Mesendoderm (in vitro differentiated cells): Measurements from ENCODE around the gene IL24.
A peak's percentile ranks its signal among the peaks of the same experiment; 100 is the strongest.

Experiments used
- DNase-seq: peaks from one replicate; pipeline ENCODE4 v3.0.0; 2013
- H2AK5ac ChIP-seq: 2 replicates; pipeline ENCODE4 v1.6.1; 2013; ENCODE audit warnings: low read length, inconsistent platforms
- H2BK120ac ChIP-seq: 2 replicates; pipeline ENCODE4 v1.6.1; 2013; ENCODE audit warnings: low read depth, mild to moderate bottlenecking, low read length, moderate library complexity, mixed read lengths
- H2BK15ac ChIP-seq: replicated peaks from 2 replicates; pipeline ENCODE4 v1.6.1; 2013; ENCODE audit warnings: low read depth, mild to moderate bottlenecking, moderate library complexity
- H2BK5ac ChIP-seq: 2 replicates; pipeline ENCODE4 v1.6.1; 2013; ENCODE audit warnings: low read length, inconsistent platforms
- H3K18ac ChIP-seq: 2 replicates; pipeline ENCODE4 v1.6.1; 2013; ENCODE audit warnings: mild to moderate bottlenecking, low read length, mixed read lengths
- H3K23ac ChIP-seq: one replicate; pipeline ENCODE4 v1.6.1; 2013; ENCODE audit warnings: low read length
- H3K27ac ChIP-seq: 2 replicates; pipeline ENCODE4 v1.5.1; 2013; ENCODE audit warnings: low read depth, mild to moderate bottlenecking, inconsistent platforms, low read length, moderate library complexity
- H3K27me3 ChIP-seq: 2 replicates; pipeline ENCODE4 v1.6.1; 2013; ENCODE audit warnings: low read length, control low read depth, mild to moderate bottlenecking, inconsistent platforms; ENCODE audit not compliant: insufficient read depth, poor library complexity
- H3K36me3 ChIP-seq: 2 replicates; pipeline ENCODE4 v1.6.1; 2013; ENCODE audit warnings: low read length, inconsistent platforms; ENCODE audit not compliant: control insufficient read depth, insufficient read depth
- H3K4ac ChIP-seq: one replicate; pipeline ENCODE4 v1.6.1; 2013; ENCODE audit warnings: low read depth, mild to moderate bottlenecking, low read length, moderate library complexity
- H3K4me1 ChIP-seq: 2 replicates; pipeline ENCODE4 v1.6.1; 2013; ENCODE audit warnings: low read depth, low read length, inconsistent platforms; ENCODE audit not compliant: control insufficient read depth
- H3K4me2 ChIP-seq: 2 replicates; pipeline ENCODE4 v1.6.1; 2013; ENCODE audit warnings: low read length
- H3K4me3 ChIP-seq: 2 replicates; pipeline ENCODE4 v1.5.1; 2013; ENCODE audit warnings: mild to moderate bottlenecking, low read length
- H3K56ac ChIP-seq: one replicate; pipeline ENCODE4 v1.6.1; 2013; ENCODE audit warnings: low read length
- H3K79me1 ChIP-seq: 2 replicates; pipeline ENCODE4 v1.6.1; 2013; ENCODE audit warnings: low read length, inconsistent platforms
- H3K79me2 ChIP-seq: 2 replicates; pipeline ENCODE4 v1.6.1; 2013; ENCODE audit warnings: mild to moderate bottlenecking, low read length; ENCODE audit not compliant: control insufficient read depth, insufficient read depth
- H3K9ac ChIP-seq: 2 replicates; pipeline ENCODE4 v1.6.1; 2013; ENCODE audit warnings: low read length, inconsistent platforms
- H4K5ac ChIP-seq: one replicate; pipeline ENCODE4 v1.6.1; 2013; ENCODE audit warnings: low read length
- H4K8ac ChIP-seq: one replicate; pipeline ENCODE4 v1.6.1; 2013; ENCODE audit warnings: low read depth, mild to moderate bottlenecking, control low read depth, low read length, moderate library complexity
- WGBS: extraction: QIAGEN DNeasy Blood & Tissue Kit; methylation state at CpG from one replicate; pipeline ENCODE4 v1.1.7; 2013; ENCODE audit warnings: low lambda C conversion rate, missing lambda C conversion rate; ENCODE audit not compliant: insufficient coverage; ENCODE audit errors: extremely low coverage; 5-methylcytosine and 5-hydroxymethylcytosine counted together

Gene IL24

GRCh38 chr1:206854401-206855129 is 42.7 kb upstream of the IL24 start:
- Histone ChIP-seq H3K79me1 (no peaks in the 10 kb centered on the region), H2BK5ac (no peak overlapping the region), H3K4me1 (no peaks in the 10 kb centered on the region), H2BK15ac (no peak overlapping the region), H3K23ac (no peak overlapping the region), H3K56ac (no peak overlapping the region), H3K36me3 (no peaks in the 10 kb centered on the region), H2BK120ac (no peak overlapping the region), H3K4me2 (no peak overlapping the region), H3K4me3 (no peak overlapping the region), H3K27me3 (no peaks in the 10 kb centered on the region), H3K9ac (no peak overlapping the region), H3K18ac (no peak overlapping the region), H3K27ac (no peak overlapping the region), H2AK5ac (no peak overlapping the region), H3K4ac (no peak overlapping the region), H4K8ac (no peak overlapping the region), H3K79me2 (no peaks in the 10 kb centered on the region), H4K5ac (no peak overlapping the region)
- DNase-seq: peak; percentile 51
- WGBS: no CpG with 5 or more reads among the region's 3 CpGs

- no peak overlapping the region for H3K18ac ChIP-seq
- no peak overlapping the region for H3K4me3 ChIP-seq
- no peak overlapping the region for H2BK5ac ChIP-seq
- H3K4ac ChIP-seq: no peak overlapping the region
- no peak overlapping the region for H2AK5ac ChIP-seq
- H3K27me3 ChIP-seq: no peaks in the 10 kb centered on the region
- H4K5ac ChIP-seq: no peak overlapping the region
- no peak overlapping the region for H3K9ac ChIP-seq
- H3K4me2 ChIP-seq: no peak overlapping the region
- H3K23ac ChIP-seq: no peak overlapping the region
- H2BK15ac ChIP-seq: no peak overlapping the region
- H3K56ac ChIP-seq: no peak overlapping the region
- H2BK120ac ChIP-seq: no peak overlapping the region
- DNase-seq: no peak
- no peaks in the 10 kb centered on the region for H3K79me2 ChIP-seq
- no peaks in the 10 kb centered on the region for H3K4me1 ChIP-seq
- H4K8ac ChIP-seq: no peak overlapping the region
- H3K79me1 ChIP-seq: no peaks in the 10 kb centered on the region
- H3K36me3 ChIP-seq: no peaks in the 10 kb centered on the region
- WGBS: no CpG with 5 or more reads among the region's 2 CpGs
- no peak overlapping the region for H3K27ac ChIP-seq
Measured at GRCh38 chr1:206855859-206856258, 41.4 kb upstream of the IL24 start.

GRCh38 chr1:206856674-206857464 is 40.4 kb upstream of the IL24 start:
- Histone ChIP-seq H4K5ac (no peak overlapping the region), H3K36me3 (no peaks in the 10 kb centered on the region), H2AK5ac (no peak overlapping the region), H4K8ac (no peak overlapping the region), H3K27me3 (no peaks in the 10 kb centered on the region), H3K4me2 (no peak overlapping the region), H2BK120ac (no peak overlapping the region), H3K27ac (no peak overlapping the region), H3K9ac (no peak overlapping the region), H3K23ac (no peak overlapping the region), H3K79me1 (no peaks in the 10 kb centered on the region), H2BK5ac (no peak overlapping the region), H3K4me1 (no peaks in the 10 kb centered on the region), H3K56ac (no peak overlapping the region), H3K79me2 (no peaks in the 10 kb centered on the region), H3K18ac (no peak overlapping the region), H3K4me3 (no peak overlapping the region), H2BK15ac (no peak overlapping the region), H3K4ac (no peak overlapping the region)
- WGBS: no CpG with 5 or more reads among the region's 5 CpGs
- DNase-seq: peak; percentile 41

- no peaks in the 10 kb centered on the region for H3K36me3 ChIP-seq
- WGBS: no CpG with 5 or more reads among the region's 5 CpGs
- no peak overlapping the region for H3K18ac ChIP-seq
- no peak for DNase-seq
- H3K79me2 ChIP-seq: no peaks in the 10 kb centered on the region
- H3K9ac ChIP-seq: no peak overlapping the region
- H3K23ac ChIP-seq: no peak overlapping the region
- H3K4me3 ChIP-seq: no peak overlapping the region
- no peak overlapping the region for H4K5ac ChIP-seq
- H3K27me3 ChIP-seq: no peaks in the 10 kb centered on the region
- no peak overlapping the region for H2BK5ac ChIP-seq
- H3K79me1 ChIP-seq: no peaks in the 10 kb centered on the region
- no peak overlapping the region for H2AK5ac ChIP-seq
- no peak overlapping the region for H3K4me2 ChIP-seq
- H2BK15ac ChIP-seq: no peak overlapping the region
- H2BK120ac ChIP-seq: no peak overlapping the region
- H3K56ac ChIP-seq: no peak overlapping the region
- H3K27ac ChIP-seq: no peak overlapping the region
- H4K8ac ChIP-seq: no peak overlapping the region
- no peaks in the 10 kb centered on the region for H3K4me1 ChIP-seq
- no peak overlapping the region for H3K4ac ChIP-seq
Measured at GRCh38 chr1:206859082-206859521, 38.1 kb upstream of the IL24 start.

DNA sequence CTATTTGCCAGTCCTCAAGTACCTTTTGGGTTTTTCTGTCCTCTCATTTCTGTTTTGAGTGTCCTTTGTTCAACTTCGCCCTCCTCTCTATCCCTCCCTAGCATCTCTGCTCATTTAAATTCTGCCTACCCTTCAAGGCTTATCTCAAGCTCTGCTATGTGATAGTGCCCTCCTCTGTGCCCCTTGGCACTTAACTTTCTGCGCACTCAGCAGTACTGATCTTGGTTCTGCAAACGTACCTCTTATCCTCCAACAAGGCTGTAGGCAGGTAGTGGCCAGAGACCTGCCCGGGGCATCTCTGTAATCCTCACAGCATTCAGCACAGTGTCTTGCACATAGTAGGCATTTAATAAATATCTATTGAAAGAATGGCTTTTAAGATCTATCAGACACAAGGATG is 37.1 kb upstream of the IL24 start:
- Histone ChIP-seq H3K36me3 (no peaks in the 10 kb centered on the region), H4K8ac (no peak overlapping the region), H4K5ac (no peak overlapping the region), H3K56ac (no peak overlapping the region), H3K4me2 (no peak overlapping the region), H2BK15ac (no peak overlapping the region), H3K9ac (no peak overlapping the region), H3K27ac (no peak overlapping the region), H2BK5ac (no peak overlapping the region), H3K18ac (no peak overlapping the region), H3K27me3 (no peaks in the 10 kb centered on the region), H3K23ac (no peak overlapping the region), H3K4me3 (no peak overlapping the region), H3K4me1 (no peaks in the 10 kb centered on the region), H3K79me2 (no peaks in the 10 kb centered on the region), H3K79me1 (no peaks in the 10 kb centered on the region), H2AK5ac (no peak overlapping the region), H2BK120ac (no peak overlapping the region), H3K4ac (no peak overlapping the region)
- no peak for DNase-seq
- no CpG with 5 or more reads among the region's 4 CpGs for WGBS
